Cardiac fibroblast (primary cell): ENCODE data around the gene FGF12.

Experiments used
- DNase-seq, 2 donors: peaks; one replicate each; pipeline versions ENCODE4 v3.0.0 to v3.0.0-alpha.2; 2010; ENCODE audit warnings: low read depth in 2 of 2
- H3K4me3 ChIP-seq, 2 donors: replicated peaks in 1 of 2; 1 replicate in 1 of 2; 2 replicates in 1 of 2; pipeline ENCODE4 v1.5.1; 2011; ENCODE audit warnings: low read depth in 2 of 2, low read length in 2 of 2, mild to moderate bottlenecking in 2 of 2, moderate library complexity in 1 of 2
- TF ChIP-seq, protein P1 (sequence below): IDR thresholded peaks from one replicate; pipeline ENCODE4 v1.5.1; 2011; ENCODE audit warnings: low read depth, mild to moderate bottlenecking, low read length, inconsistent platforms

Gene FGF12

DNA sequence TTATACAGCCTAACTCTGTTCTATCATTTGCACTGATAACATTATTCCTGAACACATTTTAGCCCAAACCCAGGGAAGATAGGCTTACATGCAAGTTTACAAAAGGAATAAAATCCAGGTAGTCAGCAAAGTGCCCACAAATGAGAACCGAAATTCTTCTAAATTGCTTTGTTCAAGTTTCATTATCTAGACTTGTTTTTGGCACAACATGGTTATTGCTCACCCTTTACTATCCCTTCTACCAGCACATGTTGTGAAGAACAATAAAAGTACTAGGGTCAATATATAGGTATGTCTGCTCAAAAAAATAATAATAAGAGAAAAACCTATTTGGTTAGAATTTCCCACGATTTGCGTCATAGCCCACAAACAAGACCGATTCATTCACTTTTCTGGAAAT is 430.5 kb downstream of the FGF12 start:
- no peak for DNase-seq
- TF ChIP-seq, protein P1, sequence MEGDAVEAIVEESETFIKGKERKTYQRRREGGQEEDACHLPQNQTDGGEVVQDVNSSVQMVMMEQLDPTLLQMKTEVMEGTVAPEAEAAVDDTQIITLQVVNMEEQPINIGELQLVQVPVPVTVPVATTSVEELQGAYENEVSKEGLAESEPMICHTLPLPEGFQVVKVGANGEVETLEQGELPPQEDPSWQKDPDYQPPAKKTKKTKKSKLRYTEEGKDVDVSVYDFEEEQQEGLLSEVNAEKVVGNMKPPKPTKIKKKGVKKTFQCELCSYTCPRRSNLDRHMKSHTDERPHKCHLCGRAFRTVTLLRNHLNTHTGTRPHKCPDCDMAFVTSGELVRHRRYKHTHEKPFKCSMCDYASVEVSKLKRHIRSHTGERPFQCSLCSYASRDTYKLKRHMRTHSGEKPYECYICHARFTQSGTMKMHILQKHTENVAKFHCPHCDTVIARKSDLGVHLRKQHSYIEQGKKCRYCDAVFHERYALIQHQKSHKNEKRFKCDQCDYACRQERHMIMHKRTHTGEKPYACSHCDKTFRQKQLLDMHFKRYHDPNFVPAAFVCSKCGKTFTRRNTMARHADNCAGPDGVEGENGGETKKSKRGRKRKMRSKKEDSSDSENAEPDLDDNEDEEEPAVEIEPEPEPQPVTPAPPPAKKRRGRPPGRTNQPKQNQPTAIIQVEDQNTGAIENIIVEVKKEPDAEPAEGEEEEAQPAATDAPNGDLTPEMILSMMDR = no peak
- H3K4me3 ChIP-seq = no peak overlapping the region

DNA sequence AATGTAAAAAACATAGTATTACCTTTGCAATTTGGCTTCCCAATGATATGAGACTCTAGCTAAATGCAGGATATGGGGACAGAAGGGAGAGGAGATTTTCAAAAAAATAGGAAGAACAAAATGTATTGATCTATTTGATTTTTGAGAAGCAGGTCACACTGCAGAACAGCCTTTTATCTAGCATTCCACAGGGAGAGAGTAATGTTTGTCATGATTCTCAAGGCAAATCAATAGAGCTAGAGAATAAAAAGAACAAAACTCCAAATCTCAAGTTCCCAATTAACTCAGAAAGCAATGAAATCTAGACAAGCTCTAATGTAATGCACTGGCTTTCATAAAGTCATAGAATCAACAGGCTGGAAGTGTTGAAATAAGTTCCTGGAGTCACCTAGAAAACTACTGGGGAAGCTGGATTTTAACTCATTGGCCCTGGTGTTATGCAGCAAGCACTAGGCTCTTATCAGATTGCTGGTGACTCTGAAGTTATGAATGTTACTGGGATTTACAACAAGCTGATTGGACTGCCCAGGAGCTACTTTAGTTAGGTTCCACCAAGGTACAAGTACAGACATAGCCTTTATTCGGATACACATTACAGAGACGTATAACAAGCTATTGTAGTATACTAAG is 442.8 kb downstream of the FGF12 start:
- peak; percentile 1 to 12 for DNase-seq
- no peak overlapping the region for H3K4me3 ChIP-seq
- TF ChIP-seq, protein P1 = no peak

- no peak for DNase-seq
- no peak overlapping the region for H3K4me3 ChIP-seq
- TF ChIP-seq, protein P1 = no peak
Observed at GRCh38 chr3:192281207-192281880, 446.0 kb downstream of the FGF12 start.

DNA sequence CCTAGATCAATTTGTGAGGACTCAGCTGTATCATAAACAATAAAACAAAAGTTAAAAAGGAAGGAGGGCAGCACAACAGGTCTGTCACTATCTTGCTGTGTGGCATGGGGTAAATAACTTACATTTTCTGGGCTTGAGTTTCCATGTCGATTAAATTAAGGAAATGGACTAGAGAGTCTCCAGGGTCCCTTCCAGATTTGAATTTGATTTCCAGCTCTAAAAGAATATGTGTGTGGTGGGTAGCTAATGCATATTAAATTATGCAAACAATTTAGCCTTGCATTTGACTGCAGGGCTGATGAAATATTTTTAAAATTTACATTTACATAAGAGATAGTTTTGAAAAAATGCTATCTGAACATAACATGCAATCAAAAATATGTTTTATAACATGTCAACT is 447.7 kb downstream of the FGF12 start:
- no peak overlapping the region for H3K4me3 ChIP-seq
- TF ChIP-seq, protein P1 = no peak
- no peak for DNase-seq

- DNase-seq = no peak
- no peak overlapping the region for H3K4me3 ChIP-seq
- TF ChIP-seq, protein P1 = no peak
Observed at GRCh38 chr3:192277477-192277876, 449.9 kb downstream of the FGF12 start.

DNA sequence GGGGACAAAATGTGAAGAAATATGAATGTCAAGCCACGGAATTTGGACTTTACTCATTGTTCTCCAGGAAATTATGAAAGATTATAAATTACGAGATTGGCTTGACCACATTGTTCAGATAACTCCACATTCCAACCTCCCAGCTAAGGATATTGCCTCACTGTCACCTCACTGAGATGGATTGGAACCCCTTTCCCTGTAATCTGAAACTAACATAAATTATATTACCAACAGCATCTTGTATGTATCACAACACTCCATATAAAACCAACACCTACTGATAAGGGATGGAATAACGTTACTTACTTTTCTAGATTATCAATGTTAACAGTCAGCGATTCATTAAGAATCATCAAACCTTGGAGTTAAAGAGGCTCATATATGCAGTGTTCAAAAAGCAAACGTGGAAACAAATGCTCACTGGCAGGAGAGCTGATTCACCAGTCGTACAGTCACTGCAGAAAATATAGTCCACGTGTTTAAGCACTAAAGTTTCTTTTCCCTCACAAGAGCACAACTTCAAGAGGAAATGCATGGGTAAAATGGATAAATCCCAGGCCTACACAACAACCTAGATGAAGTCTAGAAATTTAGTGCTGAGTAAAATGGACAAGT is 451.5 kb downstream of the FGF12 start:
- peak; percentile 35 to 59 for DNase-seq
- H3K4me3 ChIP-seq = no peak overlapping the region
- TF ChIP-seq, protein P1 = no peak
